ENCODE data around the gene MPHOSPH6. TPM values are rescaled to one million over a fixed set of nuclear protein-coding genes. Genes with fewer than 3 reads are reported as not detected.

MPHOSPH6 gene
- total and polyA plus RNA-seq, 2 of the 8 experiments (the other 6 are each of a cell fraction or from before 2014, with no cell fraction given) = 19.7 to 32.9 TPM

DNA sequence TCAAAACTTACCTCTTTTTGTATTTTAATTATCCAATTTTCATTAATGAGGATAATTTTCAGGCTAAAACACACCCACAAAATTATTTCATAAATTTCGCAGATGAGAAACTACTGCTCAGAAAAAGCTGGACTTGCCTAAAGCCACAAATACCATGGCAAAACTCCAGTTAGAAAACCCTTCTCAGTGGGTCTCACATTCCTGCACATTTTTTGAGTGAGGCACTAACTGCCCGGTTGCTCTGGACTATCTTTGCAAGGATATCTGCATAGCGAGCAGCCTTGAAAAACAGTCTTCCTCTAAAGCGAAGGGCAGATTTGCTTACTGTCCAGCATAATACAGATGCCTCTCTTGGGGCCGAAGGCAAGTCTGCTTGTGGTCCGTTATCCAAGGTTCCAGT lies 9.8 kb downstream of the MPHOSPH6 start:
- no peaks in the 10 kb centered on the region for H3K23me2 ChIP-seq (ENCODE audit: low read depth, low read length)
- POLR2A ChIA-PET (ENCODE audit: partially characterized antibody) = interaction anchor here (0.6 to 2.0 kb wide), 2 partner anchors 10 to 15 kb away, joined by 5 read pairs; partner anchors contain the start of gene MPHOSPH6
- no peak for TF ChIP-seq CHD2 (IDR thresholded peaks at IDR 0.05; ENCODE audit: low read length)
- no peak for TF ChIP-seq SRF (IDR thresholded peaks at IDR 0.05; ENCODE audit: low read depth, low read length)
- TF ChIP-seq JUND (IDR thresholded peaks at IDR 0.05; ENCODE audit: low read length) = no peak
- TF ChIP-seq PHF8 (conservative IDR thresholded peaks at IDR 0.05; ENCODE audit: low read depth, low read length) = no peak
- TF ChIP-seq EZH2 (IDR thresholded peaks at IDR 0.05; ENCODE audit: low read depth, low read length, severe bottlenecking) = no peak
- no peak for TF ChIP-seq CHD1 (IDR thresholded peaks at IDR 0.05; ENCODE audit: low read depth, low read length)
- TF ChIP-seq NANOG (IDR thresholded peaks at IDR 0.05; ENCODE audit: insufficient read depth, low read depth, low read length, poor library complexity, severe bottlenecking) = no peak
- no peak for TF ChIP-seq SP2 (IDR thresholded peaks at IDR 0.05; ENCODE audit: low read length)
- TF ChIP-seq, protein P1, sequence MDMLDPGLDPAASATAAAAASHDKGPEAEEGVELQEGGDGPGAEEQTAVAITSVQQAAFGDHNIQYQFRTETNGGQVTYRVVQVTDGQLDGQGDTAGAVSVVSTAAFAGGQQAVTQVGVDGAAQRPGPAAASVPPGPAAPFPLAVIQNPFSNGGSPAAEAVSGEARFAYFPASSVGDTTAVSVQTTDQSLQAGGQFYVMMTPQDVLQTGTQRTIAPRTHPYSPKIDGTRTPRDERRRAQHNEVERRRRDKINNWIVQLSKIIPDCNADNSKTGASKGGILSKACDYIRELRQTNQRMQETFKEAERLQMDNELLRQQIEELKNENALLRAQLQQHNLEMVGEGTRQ (IDR thresholded peaks at IDR 0.05; ENCODE audit: low read length) = no peak
- TF ChIP-seq EP300 (IDR thresholded peaks at IDR 0.05; ENCODE audit: borderline replicate concordance in 1 of 2, low read depth in 2 of 2, low read length in 2 of 2) = no peak
- TF ChIP-seq RFX5 (IDR thresholded peaks at IDR 0.05; ENCODE audit: borderline replicate concordance, low read depth, low read length) = no peak
- no peak for TF ChIP-seq SAP30 (IDR thresholded peaks at IDR 0.05; ENCODE audit: insufficient read depth, insufficient replicate concordance, low read length)
- TF ChIP-seq TAF7 (optimal IDR thresholded peaks at IDR 0.05; ENCODE audit: borderline replicate concordance, low read depth, low read length) = no peak

More for the DNA sequence above, 9.8 kb downstream of the MPHOSPH6 start:
- H3K4ac ChIP-seq (replicated peaks; ENCODE audit: insufficient read length, low read depth, low read length) = no peak overlapping the region
- no peak overlapping the region for H4K91ac ChIP-seq (replicated peaks; ENCODE audit: insufficient read length, low read length)
- no peak overlapping the region for H4K8ac ChIP-seq (ENCODE audit: extremely low read depth, insufficient read depth, low read length)
- H3K79me1 ChIP-seq (ENCODE audit: low read depth, low read length) = no peaks in the 10 kb centered on the region
- H2AFZ ChIP-seq (ENCODE audit: low read length) = no peak overlapping the region
- no peak overlapping the region for H4K5ac ChIP-seq (ENCODE audit: insufficient read length, low read depth, low read length)
- H2BK5ac ChIP-seq (ENCODE audit: low read depth, low read length) = no peak overlapping the region
- H3K4me1 ChIP-seq (replicated peaks in 1 of 4; ENCODE audit: control insufficient read depth in 3 of 4, insufficient read depth in 4 of 4, low read length in 3 of 4) = no peaks in the 10 kb centered on the region
- no peak for DNase-seq (ENCODE audit: low read depth in 1 of 2, low spot score in 2 of 2)
- H3K4me3 ChIP-seq (ENCODE audit: extremely low read depth in 1 of 4, insufficient read depth in 2 of 4, low read depth in 3 of 4, low read length in 4 of 4) = no peak overlapping the region
- no peak overlapping the region for H3K4me2 ChIP-seq (ENCODE audit: insufficient read depth in 1 of 2, low read depth in 2 of 2, low read length in 2 of 2)
- H3K14ac ChIP-seq (ENCODE audit: insufficient read length) = no peak overlapping the region
- H3K79me2 ChIP-seq (ENCODE audit: control insufficient read depth in 1 of 2, insufficient read depth in 2 of 2, low read length in 2 of 2) = peaks cover 0 to 21% of the 10 kb centered on the region in 2 experiments; a peak in 3 of 4 replicates
- no peaks in the 10 kb centered on the region for H3K9me3 ChIP-seq (ENCODE audit: insufficient read depth in 2 of 2, low read depth in 1 of 2, low read length in 1 of 2)
- H4K20me1 ChIP-seq (replicated peaks in 1 of 2; ENCODE audit: control insufficient read depth in 1 of 2, insufficient read depth in 2 of 2, low read length in 2 of 2) = peaks cover 0 to 7% of the 10 kb centered on the region in 2 experiments
- no peak overlapping the region for H2BK120ac ChIP-seq (replicated peaks; ENCODE audit: low read depth, low read length)
- peaks cover 3 to 50% (median 41%) of the 10 kb centered on the region in 4 experiments; a peak in 7 of 8 replicates for H3K36me3 ChIP-seq (ENCODE audit: control insufficient read depth in 2 of 4, insufficient read depth in 4 of 4, low read length in 3 of 4)
- H3K18ac ChIP-seq (ENCODE audit: extremely low read depth, low read length) = no peak overlapping the region
- no peak overlapping the region for H3K9ac ChIP-seq (replicated peaks in 1 of 4; ENCODE audit: extremely low read depth in 1 of 4, low read depth in 3 of 4, low read length in 3 of 4)
- FAIRE-seq = no peak
- H2BK12ac ChIP-seq (ENCODE audit: low read depth, low read length) = no peak overlapping the region
- H3K27me3 ChIP-seq (replicated peaks in 1 of 4; ENCODE audit: control insufficient read depth in 3 of 4, extremely low read depth in 1 of 4, insufficient read depth in 3 of 4, low read length in 3 of 4) = no peaks in the 10 kb centered on the region
- no peak overlapping the region for H3K56ac ChIP-seq (replicated peaks; ENCODE audit: insufficient read length, low read depth, low read length)
- H2AK5ac ChIP-seq (ENCODE audit: low read depth, low read length) = no peak overlapping the region
- WGBS, 2 experiments (ENCODE audit: extremely low coverage in 1 of 2, insufficient coverage in 1 of 2, insufficient read length in 1 of 2, insufficient replicate concordance in 2 of 2, low coverage in 1 of 2, low lambda C conversion rate in 2 of 2, missing lambda C conversion rate in 1 of 2) = 84% methylated on average over 6 of the region's 6 CpGs; no CpG with 5 or more reads in 1 of the 2 experiments
- H2BK15ac ChIP-seq (ENCODE audit: low read length) = no peak overlapping the region
- CTCF ChIA-PET (ENCODE audit: partially characterized antibody) = no interaction called here
- no peak overlapping the region for H3K23ac ChIP-seq (ENCODE audit: insufficient read length)
- H3K27ac ChIP-seq (ENCODE audit: low read depth, low read length) = no peak overlapping the region
- H2BK20ac ChIP-seq (ENCODE audit: low read length) = no peak overlapping the region

All from H1 (cell line).